A549 (cell line): ENCODE measurements around the gene WLS.

Experiments used
- BCL3 ChIP-seq: fragments of >200 bp; sonication (Bioruptor Twin); formaldehyde crosslinking; IDR thresholded peaks from 3 replicates; pipeline ENCODE4 v1.6.1; 2016
- CHD2 ChIP-seq: fragments of 150-350 bp; IDR thresholded peaks from 2 replicates; pipeline ENCODE4 v1.6.1; 2014; ENCODE audit warnings: low read length; ENCODE audit not compliant: partially characterized antibody
- EP300 ChIP-seq, 2 experiments: fragments of >200 bp; sonication (Bioruptor Twin); formaldehyde crosslinking; IDR thresholded peaks; 2 replicates in 1 of 2; 3 replicates in 1 of 2; pipeline ENCODE4 v1.6.1; 2016 to 2017
- HMGXB4 ChIP-seq: fragments of 250-450 bp; sonication (Bioruptor Pico); IDR thresholded peaks from 2 replicates; pipeline ENCODE4 v1.5.0; 2021; ENCODE audit warnings: mild to moderate bottlenecking, moderate library complexity, borderline replicate concordance
- HOXA7 ChIP-seq: fragments of 250-450 bp; sonication (Bioruptor Pico); IDR thresholded peaks from 2 replicates; pipeline ENCODE4 v1.5.0; 2020; ENCODE audit warnings: mild to moderate bottlenecking, moderate library complexity
- JUN ChIP-seq, 2 experiments: fragments of >200 bp; sonication (Bioruptor Twin); formaldehyde crosslinking; IDR thresholded peaks; 2 replicates in 1 of 2; 3 replicates in 1 of 2; pipeline ENCODE4 v1.6.1; 2016 to 2017
- JUNB ChIP-seq: fragments of >200 bp; sonication (Bioruptor Twin); formaldehyde crosslinking; IDR thresholded peaks from 2 replicates; pipeline ENCODE4 v1.6.1; 2016
- POLR2A ChIP-seq: IDR thresholded peaks from 2 replicates; pipeline ENCODE4 v1.6.1; 2012; ENCODE audit warnings: mild to moderate bottlenecking, low read length
- RAD21 ChIP-seq, 2 experiments: fragments of >200 bp in 1 of 2; sonication (Bioruptor Twin) in 1 of 2; formaldehyde crosslinking in 1 of 2; IDR thresholded peaks in 1 of 2; conservative IDR thresholded peaks in 1 of 2; 2 replicates in 1 of 2; 3 replicates in 1 of 2; pipeline ENCODE4 v1.6.1; 2012 to 2018; ENCODE audit warnings: inconsistent platforms in 1 of 2
- RCOR1 ChIP-seq: fragments of 150-350 bp; IDR thresholded peaks from 2 replicates; pipeline ENCODE4 v1.6.1; 2014; ENCODE audit warnings: antibody characterized with exemption, low read length, low read depth
- RFX5 ChIP-seq: fragments of 450-650 bp; IDR thresholded peaks from 2 replicates; pipeline ENCODE4 v1.7.1; 2014; ENCODE audit warnings: antibody characterized with exemption, mild to moderate bottlenecking, moderate library complexity
- SMC3 ChIP-seq: fragments of >200 bp; sonication (Bioruptor Twin); formaldehyde crosslinking; IDR thresholded peaks from 3 replicates; pipeline ENCODE4 v1.6.1; 2018; ENCODE audit warnings: inconsistent platforms
- TF ChIP-seq, protein P1 (sequence below): fragments of >200 bp; sonication (Bioruptor Twin); formaldehyde crosslinking; IDR thresholded peaks from 3 replicates; pipeline ENCODE4 v1.5.1; 2016

DNA sequence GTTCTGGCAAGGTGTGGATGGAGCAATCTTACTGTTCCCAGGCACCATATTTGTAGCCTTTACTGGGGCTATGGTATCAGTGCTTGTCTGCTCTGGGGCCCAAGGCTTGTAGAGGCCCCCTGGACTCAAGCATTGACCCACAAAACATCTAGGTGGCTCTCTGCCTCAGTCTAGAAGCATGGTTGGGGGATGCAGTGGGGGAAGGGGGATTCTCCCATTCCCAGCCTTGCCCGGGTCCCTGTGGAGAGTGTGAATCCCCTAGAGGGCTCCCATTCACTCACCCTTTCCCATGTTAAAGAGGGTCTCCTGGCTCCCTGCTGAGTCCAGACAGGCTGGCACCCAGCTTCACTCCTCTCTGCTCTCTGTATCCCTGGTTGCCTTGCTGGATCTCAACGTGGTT is 153.7 kb downstream of the WLS start:
- TF ChIP-seq, protein P1, sequence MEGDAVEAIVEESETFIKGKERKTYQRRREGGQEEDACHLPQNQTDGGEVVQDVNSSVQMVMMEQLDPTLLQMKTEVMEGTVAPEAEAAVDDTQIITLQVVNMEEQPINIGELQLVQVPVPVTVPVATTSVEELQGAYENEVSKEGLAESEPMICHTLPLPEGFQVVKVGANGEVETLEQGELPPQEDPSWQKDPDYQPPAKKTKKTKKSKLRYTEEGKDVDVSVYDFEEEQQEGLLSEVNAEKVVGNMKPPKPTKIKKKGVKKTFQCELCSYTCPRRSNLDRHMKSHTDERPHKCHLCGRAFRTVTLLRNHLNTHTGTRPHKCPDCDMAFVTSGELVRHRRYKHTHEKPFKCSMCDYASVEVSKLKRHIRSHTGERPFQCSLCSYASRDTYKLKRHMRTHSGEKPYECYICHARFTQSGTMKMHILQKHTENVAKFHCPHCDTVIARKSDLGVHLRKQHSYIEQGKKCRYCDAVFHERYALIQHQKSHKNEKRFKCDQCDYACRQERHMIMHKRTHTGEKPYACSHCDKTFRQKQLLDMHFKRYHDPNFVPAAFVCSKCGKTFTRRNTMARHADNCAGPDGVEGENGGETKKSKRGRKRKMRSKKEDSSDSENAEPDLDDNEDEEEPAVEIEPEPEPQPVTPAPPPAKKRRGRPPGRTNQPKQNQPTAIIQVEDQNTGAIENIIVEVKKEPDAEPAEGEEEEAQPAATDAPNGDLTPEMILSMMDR = no peak
- TF ChIP-seq RFX5 (no peak), HMGXB4 (CRISPR knock-in tag) (no peak), JUN (IDR thresholded peaks at IDR 0.05) (no peak), EP300 (IDR thresholded peaks at IDR 0.05) (no peak), RAD21 (conservative IDR thresholded peaks at IDR 0.05 in 1 of 2, IDR thresholded peaks at IDR 0.05 in 1 of 2) (no peak), CHD2 (no peak), SMC3 (no peak), HOXA7 (CRISPR knock-in tag) (no peak), JUNB (no peak), POLR2A (no peak), BCL3 (no peak), RCOR1 (no peak)
